HPDE6-E6E7 (cell line): Measurements from ENCODE around the gene B4GALT1.
"Not testable (repeated sequence)": the region's sequence is repeated elsewhere in the genome, so short reads cannot be mapped to it uniquely, and the experiment has no call there.

Source experiments
- DNase-seq: peaks from one replicate; pipeline ENCODE4 v3.0.0; 2011; ENCODE audit warnings: missing footprints; ENCODE audit errors: extremely low spot score

The B4GALT1 gene

DNA sequence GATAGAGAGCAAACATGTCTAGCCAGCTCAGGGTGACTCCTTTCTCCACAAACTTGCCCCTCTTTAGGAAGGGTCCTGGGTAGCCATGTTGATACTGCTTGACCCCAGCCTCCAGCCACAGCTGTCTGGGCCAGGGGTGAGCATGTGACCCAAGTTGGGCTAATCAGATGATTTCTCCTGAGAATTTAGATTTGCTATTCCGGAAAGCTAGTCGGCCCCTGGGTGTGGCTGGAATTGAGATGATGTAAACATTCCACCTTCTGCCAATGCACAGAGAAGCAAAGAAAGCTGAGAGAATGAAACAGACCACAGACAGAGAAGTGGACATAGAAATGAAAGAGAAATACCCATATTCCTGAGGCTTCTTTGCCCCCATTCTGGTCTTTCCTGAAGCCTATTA is 17.8 kb upstream of the B4GALT1 start:
- DNase-seq: no peak

DNA sequence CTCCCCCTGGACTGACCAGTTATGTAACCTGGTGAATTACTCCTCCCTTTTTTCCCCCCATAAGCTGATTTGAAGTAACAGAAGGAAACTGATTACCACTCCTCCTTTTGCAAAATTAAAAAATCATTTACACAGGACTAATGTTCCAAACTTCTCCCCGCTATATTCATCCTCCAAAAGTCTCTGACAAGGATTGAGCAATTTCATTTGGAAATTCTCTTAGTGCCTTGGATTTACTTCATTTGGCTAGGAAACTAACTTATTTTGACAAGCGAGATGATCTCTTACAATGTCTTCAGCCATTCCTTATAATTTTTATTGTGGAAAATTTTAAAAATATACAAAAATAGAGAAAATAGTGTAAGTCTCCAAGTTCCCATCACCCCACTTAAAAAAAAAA is 15.4 kb upstream of the B4GALT1 start:
- DNase-seq: no peak

DNA sequence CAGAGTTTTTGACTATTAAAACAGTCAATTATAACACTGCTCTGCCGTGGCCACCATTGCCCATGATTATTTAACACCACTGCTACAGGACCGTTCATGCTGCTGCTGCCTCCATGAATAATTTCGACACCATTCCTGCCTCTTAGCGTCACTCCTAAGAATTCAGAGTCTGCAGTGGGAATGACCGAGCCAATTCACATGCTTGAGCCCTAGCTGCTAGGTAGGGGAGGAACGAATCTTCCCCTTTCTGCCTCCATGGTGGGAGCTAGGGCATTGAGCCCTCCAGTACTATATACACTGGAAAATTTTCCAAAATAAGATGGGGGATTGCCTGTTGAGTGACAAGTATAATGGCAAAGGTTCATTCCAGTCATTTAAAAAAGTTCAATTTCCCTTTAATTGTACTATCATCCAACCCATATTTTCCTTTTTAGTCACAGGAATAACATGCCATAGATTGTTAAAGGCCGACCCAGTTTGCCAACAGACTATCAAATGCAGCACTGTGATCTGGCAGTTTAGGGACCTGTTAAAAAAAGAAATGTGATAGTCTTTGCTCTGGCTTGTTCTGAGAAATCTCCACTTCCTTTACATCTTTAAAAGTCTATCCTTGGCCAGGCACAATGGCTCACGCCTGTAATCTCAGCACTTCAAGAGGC is 13.5 kb upstream of the B4GALT1 start:
- DNase-seq: no peak

DNA sequence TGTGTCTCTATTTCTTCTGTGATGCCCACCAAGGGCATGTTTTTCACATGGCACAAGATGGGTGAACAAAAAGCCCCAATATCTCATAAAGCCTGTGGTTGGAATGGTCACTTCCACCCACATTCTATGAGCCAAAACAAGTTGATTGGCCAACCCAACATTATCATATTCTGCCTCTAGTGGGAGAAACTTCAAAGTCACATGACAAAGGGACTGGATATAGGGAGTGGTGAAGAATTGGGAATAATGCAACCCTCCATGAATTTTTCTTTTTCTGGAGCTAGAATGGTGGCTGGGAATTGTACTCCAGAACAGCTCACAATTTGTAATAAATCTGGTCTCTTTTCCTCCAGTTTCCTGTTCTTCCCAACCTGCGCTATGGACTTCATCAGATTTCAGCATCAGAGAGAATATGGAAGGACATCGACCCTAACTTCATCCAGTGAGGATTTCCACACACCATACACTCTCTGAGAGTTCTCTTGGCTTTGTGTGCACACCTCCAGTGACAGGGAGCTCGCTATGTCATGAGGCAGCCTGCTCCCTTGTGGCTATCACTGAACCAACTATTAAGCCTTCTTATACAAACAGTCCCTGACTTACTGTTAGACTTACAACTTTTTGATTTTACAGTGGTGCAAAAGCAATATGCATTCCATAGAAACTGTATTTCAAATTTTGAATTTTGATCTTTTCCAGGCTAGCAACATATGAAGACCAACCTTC is 12.0 kb upstream of the B4GALT1 start:
- DNase-seq: no peak

DNA sequence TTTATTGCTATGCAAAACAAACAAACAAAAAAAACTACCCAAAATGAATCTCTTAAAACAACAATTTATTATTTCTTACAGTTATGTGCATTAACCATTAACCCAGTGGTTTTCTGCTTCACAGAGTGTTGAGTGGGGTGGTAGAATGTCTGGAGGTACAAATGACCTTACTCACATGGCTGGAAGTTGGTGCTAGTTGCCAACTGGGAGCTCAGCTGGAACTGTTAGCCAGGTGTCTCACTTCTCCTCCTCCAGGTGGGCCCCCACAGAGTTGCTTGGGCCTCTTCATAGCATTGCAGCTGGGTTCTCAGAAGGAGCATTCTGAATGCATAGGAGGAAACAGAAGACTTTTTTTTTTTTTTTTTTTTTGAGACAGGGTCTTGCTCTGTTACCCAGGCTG is 10.5 kb upstream of the B4GALT1 start:
- DNase-seq: no peak

DNA sequence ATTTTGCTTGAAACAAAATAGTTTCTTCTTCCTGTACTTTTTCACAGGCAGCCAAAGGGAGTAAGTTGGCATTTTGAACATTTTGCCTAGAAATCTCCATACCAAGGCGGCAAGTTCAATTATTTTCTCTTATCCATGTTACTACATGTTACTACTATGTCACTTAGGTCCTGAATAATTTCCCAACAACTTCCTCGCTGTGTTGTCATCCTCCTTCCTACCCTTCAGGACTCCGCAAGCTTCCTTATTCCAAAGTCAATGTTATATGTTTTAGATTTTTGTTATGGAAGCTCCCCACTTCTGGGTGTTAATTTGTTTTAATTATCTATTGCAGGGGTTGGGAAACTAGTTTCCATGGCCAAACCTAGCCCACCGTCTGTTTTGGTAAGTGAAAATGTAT is 9.9 kb upstream of the B4GALT1 start:
- DNase-seq: no peak

DNA sequence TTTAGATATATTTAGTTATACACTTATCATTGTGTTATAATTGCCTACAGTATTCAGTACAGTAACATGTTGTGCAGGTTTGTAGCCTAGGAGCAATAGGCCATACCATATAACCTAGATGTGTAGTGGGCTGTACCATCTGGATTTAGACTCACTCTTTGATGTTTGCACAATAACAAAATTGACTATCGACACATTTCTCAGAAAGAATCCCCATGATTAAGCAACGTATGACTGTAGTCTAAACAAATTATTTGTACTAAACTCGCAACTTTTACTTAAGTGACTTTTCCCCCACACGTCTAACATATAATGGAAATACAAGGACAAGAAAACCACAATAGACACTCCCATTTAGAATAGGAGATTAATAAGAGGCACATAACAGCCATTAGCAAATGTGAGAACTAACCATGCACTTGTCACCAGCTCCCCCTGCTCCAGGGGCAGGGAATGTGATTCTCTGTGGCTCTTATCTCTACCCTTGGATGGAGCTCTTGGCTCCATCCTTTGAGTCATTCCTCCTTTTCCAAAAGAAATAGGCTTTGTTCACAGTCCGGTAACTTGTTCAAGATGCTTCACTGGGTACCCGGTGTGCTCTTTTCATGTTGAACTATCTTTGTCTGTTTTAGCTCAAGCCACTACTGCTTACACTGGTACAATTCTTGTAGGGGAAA is 8.7 kb upstream of the B4GALT1 start:
- no peak for DNase-seq

DNA sequence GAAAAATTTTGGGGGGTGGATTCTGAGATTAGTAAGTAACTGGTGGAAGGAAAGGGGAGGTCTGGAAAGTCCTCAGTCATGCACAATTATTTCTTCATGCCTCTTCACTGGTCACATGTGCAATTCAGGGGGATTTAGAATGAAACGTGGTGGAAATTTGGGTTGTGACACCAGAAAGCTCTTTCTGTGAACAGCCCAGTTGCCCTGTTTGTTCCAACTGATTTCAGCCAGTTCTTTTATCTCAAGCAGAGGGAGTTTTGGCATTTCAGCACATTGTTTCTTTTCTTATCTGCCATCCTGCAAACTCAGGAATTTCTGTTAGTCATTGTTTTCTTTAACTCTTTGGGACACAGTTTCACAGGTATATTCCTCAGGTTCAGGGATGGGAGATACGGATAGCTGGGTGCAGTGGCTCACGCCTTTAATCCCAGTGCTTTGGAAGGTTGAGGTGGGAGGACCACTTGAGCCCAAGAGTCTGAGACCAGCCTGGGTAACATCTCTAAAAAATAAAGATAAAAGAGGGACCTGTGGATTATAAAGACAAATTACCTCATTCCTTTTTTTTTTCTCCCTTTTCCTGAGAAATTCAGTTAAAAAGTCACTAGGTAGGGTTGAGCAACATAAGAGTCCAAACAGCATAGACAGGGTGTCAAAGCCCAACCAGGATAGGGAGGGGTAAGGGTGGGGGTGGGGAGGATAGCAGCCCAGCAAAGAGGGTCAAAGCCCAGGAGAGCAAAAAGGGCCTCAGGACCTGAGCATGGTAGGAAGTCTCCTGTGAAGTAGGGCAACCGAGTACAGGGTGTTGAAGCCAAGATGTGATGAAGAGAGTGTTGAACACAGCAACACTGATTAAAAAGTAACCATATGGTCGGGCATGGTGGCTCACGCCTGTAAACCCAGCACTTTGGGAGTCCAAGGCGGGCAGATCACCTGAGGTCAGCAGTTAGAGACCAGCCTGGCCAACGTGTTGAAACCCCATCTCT is 5.4 kb upstream of the B4GALT1 start:
- no peak for DNase-seq

DNA sequence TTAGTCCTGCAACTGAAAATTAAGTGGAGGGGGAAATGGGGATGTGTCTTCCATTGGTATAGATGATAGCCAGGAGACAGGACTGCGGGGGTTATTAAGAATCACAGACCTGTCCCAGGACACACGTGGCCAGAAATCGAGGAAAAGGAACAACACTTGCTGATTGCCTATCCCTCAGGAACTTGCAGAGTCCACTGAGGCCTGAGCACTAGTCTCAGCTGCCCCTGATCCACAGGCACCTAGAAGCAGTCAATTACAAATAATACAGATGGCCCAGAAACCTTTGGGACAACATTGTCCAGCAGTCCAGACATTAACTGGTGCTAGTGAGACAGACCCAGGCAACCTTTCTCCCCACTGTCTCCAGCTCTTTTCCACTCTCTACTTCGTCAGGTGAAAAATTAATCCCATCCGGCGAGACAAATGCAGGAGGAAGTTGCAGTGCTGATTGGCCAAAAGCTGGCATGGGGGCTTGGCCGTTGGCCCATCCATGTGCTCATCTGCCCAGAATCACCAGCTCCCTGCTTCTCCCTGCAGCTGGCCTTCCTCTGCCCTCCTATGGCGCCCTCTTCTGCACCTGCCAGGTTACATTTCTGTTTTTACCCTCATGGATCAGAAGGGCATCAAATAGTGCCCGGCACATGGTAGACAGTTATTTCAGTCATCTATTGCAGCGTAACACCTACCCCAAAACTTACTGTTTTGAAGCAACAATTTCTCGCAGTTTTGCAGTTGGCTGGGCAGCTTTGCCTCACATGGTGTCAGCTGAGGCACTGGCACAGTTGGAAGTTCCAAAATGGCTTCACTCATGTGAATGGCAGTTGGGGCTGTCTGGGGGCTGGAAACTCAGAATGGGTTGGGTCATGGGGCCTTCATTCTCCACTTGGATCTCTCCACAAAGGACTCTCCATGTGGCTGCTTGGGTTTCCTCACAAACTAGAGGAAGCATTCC is 3.6 kb upstream of the B4GALT1 start:
- no peak for DNase-seq

DNA sequence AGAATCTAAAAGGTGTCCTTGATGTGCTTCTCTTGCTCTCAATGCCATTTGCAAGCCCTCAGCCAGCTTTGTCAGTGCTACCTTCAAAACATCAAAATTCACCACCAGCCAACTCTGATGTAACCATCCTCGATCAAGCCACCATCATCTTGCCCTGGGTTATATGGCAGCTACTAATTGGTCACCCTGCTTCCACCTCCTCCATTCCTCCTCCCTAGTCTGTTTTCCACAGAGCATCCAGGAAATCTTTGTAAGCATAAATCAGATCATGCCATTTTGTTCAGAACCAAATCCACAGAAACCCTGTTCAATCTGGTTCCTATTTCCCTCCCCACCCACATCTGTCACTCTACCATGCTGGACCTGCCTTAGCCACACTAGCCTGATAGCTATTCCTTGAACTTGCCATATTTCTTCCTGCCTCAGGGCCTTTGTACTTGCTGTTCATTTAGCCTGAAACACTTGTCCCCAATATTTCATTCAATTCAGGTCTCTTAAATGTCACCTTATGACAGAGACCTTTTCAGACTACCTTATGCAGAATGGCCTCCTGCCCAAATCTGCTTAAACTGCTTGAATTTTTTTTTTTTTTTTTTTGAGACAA is 1.9 kb upstream of the B4GALT1 start:
- DNase-seq: no peak

DNA sequence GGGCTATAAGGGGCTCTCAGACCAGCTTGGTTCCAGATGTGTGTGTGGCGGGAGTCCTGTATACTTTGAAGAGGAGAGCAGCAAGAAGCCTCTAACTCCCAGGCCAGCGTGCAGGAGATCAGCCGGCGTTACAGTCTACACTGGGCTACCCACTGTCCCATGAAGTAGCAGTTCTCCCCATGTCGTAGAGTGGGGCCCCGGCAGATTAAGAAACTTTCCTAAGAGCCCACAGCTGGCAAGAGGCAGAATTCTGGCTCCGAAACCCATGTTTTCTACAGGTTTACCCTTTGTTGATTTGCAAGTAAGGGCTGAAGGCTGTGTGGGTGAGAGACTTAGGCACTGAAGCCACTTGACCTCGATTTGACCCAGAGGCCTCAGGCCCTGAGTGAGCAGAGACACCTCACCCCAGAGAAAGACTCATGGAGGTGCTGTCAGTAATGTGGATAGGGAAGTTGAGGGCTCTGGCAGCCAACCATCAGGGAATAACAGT is 881 bp upstream of the B4GALT1 start:
- DNase-seq: no peak

DNA sequence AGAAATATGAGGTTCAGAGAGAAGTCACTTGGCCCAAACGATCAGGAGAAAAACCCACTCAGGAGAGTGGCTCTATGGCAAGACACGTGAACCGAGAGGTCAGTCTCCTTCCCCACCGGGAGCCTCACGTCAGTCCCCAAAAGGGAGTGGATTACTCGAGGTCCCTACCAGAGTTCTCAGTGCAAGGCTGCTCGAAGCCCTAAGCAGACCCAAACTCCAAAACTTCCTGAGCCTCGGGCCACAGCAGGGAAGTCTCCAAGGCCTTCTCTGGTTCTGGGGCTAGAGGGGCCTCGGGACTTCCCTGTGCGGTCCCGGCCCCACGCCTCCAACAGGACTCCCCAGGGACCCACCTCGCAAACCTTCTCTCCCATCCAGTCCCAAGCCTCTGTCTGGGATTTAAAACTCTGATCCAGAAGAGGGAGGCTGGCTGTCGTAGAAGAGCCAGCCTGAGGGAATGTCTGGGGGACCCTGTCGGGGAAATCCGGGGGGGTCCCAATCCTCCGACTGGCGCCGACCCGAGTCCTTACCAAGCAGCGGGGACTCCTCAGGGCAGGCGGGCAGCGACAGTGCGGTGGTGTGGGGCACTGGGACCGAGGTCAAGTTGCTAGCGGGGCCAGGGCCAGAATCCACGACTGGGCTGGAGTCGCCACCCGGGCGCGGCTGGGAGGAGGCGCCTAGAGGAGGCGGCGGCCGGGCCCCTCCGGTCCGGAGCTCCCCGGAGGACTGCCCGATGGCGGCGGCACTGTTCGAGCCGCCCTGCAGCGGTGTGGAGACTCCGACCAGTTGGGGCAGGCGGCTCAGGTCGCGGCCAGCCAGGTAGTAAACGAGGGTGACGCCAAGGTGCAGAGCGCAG is 679 bp downstream of the B4GALT1 start:
- no peak for DNase-seq

DNA sequence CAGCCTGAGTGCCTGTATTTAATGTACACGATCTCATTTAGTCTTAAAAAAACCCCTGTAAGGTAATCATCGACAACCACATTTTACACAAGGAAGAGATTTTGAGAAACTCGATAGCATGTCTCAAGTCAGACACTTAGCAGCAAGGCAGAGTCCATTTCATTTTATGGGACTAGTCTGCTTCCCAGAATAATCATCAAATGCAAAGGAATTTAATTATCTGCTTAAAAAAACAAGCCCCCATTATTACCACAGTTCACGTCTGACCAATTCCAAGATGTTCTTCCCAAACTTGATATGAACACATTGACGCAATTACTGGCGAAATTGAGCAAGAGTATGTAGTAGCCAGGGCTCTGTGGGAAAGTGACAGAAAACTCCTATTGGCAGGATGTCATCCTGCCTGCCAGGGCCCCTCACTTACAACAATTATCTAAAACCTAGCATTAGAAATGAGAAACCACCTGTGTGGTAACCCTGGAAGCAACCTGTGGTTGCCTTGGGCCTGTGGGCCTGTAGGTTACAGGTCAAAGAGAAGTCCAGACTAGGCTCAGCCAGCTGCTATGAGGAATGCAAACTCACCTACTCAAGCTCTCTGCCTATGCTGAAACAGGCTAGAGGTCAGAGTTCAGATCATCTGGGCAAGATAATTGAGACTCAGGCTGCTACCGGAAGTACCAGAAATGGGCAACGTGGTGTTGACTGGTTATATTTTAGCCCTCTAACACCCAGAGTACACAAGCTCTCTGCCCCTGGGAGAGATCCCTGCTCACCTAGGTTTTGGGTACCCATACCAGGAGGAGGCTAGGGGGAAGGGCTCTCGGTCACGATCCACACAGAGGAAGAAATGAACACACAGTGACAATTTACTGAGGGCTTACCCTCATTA is 1.6 kb downstream of the B4GALT1 start:
- no peak for DNase-seq

DNA sequence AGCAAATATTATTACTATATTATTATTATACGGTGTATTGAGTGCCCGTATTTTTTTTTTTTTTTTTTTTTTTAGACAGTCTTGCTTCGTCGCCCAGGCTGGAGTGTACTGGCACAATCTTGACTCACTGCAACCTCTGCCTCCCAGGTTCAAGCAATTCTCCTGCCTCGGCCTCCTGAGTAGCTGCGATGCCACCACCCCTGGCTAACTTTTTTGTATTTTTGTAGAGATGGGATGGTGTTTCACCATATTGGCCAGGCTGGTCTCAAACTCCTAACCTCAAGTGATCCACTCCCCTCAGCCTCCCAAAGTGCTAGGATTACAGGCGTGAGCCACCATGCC is 2.2 kb downstream of the B4GALT1 start:
- not testable (repeated sequence) for DNase-seq

DNA sequence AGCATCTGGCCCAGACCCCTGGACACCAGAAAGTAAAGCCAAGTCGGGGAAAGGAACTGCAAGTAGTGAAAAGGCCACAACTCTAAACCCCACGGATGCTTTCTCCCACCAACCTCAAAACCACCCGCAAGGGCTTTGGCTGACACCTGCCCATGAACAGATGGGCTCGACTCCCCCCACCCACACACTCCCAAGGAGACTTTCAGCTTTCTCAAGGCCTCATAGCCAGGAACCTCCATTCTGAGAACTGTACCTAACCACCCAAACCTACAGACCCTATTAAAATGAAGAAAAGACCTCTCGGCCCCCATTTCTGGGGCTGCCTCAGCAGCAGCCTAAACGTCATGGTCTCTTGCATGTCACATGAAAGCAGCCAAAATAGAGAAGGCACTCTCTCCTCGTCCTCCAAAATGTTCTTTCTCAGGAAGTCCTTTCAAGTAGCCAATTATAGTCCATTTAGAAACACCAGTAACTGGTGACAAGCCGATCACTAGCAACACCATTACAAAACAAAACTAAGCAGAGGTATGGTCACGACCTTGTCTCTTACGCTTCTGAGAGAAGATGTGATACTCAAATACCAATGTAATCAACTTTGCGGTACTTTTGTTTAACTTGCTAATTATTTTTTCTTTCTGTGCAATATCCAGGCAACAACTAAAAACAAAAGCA is 2.9 kb downstream of the B4GALT1 start:
- DNase-seq: no peak

DNA sequence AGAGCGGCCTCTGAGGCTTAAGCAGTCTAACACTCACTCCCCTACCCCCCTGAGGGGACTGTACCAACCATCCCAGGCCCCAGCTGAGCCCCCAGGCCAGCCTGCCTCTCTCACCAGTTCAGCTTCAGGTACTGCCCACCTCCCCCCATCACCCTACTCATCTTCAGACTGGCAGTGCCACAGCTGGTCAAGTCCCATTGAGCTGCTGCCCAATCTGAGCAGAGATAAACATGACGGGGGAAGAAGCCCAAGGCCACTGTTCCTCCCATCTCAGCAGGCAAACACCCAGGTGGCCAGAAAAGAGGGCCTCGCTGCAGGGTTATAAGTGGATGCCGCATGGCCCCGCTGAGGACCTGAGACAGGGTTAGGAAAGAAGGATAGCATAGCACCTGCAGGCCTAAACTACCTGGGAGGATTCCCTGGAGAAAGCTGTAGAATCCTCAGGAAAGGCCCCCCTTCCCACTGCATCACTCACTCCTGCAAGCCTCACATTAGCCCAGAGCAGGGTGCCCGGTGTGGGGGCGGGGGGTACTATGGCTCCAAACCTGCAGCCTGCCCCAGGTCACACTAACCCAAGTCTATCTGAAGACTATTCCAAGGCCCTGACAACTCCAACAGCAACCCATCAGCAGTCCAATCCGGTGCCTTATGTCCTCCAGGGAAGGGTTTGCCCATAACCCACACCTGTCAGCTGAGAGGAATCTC is 3.6 kb downstream of the B4GALT1 start:
- no peak for DNase-seq

DNA sequence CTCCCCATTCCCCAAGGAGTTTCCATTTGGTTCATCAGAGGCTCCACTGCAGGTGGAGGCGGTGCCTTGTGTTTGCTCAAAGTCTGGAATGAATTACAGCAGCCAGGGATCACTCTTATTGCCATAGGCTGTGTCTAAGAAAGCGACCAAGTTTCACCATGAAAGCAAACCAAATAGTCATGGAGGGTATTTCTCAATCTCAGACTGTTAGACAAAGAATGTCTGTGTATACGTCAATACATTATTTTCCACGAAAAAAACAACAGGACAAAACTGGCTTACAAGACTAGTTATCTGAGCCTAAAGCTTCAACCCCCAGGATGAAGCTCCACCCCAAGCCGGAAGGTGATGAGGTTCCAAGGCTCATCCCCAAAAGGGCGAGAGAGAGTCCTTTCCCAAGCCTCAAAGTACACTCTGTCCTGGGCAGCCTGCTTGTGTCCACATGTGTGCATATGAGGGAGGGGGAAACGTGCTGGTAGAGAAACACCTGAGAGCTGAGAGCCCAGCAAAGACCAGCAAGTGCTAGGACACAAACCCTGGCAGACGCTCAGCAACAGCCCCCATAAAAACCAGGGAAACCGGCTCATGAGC is 4.3 kb downstream of the B4GALT1 start:
- DNase-seq: no peak
